Neural cell (in vitro differentiated cells): ENCODE data around the gene GALT.

Experiments used
- EZH2 ChIP-seq: fragments of 200-600, 300-800 bp; shearing (Covaris generic), sonication (generic); IDR thresholded peaks from 2 replicates; pipeline ENCODE4 v1.6.1; 2014; ENCODE audit warnings: antibody characterized with exemption, low read length, borderline replicate concordance, mild to moderate bottlenecking; ENCODE audit not compliant: insufficient read depth, poor library complexity, severe bottlenecking
- SMC3 ChIP-seq: fragments of 450-650 bp; conservative IDR thresholded peaks from 2 replicates; pipeline ENCODE4 v1.6.1; 2014; ENCODE audit warnings: antibody characterized with exemption, mild to moderate bottlenecking, moderate library complexity; ENCODE audit not compliant: poor library complexity
- TF ChIP-seq, protein P1 (sequence below): IDR thresholded peaks from 2 replicates; pipeline ENCODE4 v1.6.1; 2012; ENCODE audit warnings: borderline replicate concordance
- TF ChIP-seq, protein P2 (sequence below): fragments of 450-650 bp; IDR thresholded peaks from 2 replicates; pipeline ENCODE4 v1.5.1; 2014; ENCODE audit warnings: antibody characterized with exemption, mild to moderate bottlenecking, moderate library complexity; ENCODE audit not compliant: poor library complexity, severe bottlenecking

DNA sequence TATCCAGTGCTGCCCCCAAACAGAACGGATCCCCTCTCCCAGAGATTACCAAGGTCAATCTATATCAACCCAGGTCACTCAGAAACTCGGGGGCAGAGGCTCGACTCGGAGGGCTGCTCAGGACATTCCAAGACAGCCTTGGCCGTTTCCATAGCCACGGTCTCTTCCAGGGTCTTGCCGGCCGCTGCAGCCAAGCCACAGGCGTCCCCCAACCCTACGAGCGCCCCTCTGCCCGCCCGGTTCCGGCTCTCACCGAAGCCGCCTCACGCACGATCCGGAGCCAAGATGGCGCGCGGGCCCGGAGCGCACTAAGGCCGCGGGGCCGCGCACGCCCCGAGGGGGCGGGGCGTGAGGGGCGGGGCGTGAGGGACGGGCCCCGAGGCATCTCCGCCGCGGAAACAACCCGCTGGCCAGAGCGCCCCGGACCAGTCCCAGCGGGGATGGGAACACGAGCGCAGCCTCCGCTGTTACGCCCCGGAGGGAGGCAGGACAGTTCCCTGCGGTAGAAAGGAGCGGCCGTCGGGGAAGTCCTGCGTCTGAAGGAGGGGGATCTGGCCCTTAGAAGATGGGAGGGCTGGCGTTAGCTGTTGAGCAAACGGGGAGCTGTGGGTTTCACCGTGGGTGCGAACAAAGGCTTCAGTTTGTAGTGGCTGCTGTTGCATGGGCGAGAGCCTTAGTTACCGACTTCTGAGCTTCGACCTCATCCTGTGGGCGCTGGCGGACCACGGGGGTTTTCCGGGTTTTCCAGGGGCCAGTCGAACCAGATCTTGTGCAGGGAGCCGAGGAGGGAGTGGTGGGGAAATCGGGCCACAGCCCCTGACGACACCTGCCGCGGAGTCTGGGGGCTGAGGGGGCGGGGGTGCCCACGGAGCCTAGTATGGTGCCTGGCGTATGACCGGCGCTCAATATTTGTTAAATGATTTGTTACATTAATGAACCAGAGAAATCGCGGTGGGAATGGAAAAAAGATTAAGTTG, 34.4 kb upstream of the GALT start, which contains the start of gene RPP25L:
- TF ChIP-seq, protein P1, sequence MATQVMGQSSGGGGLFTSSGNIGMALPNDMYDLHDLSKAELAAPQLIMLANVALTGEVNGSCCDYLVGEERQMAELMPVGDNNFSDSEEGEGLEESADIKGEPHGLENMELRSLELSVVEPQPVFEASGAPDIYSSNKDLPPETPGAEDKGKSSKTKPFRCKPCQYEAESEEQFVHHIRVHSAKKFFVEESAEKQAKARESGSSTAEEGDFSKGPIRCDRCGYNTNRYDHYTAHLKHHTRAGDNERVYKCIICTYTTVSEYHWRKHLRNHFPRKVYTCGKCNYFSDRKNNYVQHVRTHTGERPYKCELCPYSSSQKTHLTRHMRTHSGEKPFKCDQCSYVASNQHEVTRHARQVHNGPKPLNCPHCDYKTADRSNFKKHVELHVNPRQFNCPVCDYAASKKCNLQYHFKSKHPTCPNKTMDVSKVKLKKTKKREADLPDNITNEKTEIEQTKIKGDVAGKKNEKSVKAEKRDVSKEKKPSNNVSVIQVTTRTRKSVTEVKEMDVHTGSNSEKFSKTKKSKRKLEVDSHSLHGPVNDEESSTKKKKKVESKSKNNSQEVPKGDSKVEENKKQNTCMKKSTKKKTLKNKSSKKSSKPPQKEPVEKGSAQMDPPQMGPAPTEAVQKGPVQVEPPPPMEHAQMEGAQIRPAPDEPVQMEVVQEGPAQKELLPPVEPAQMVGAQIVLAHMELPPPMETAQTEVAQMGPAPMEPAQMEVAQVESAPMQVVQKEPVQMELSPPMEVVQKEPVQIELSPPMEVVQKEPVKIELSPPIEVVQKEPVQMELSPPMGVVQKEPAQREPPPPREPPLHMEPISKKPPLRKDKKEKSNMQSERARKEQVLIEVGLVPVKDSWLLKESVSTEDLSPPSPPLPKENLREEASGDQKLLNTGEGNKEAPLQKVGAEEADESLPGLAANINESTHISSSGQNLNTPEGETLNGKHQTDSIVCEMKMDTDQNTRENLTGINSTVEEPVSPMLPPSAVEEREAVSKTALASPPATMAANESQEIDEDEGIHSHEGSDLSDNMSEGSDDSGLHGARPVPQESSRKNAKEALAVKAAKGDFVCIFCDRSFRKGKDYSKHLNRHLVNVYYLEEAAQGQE = peak; percentile 78
- TF ChIP-seq, protein P2, sequence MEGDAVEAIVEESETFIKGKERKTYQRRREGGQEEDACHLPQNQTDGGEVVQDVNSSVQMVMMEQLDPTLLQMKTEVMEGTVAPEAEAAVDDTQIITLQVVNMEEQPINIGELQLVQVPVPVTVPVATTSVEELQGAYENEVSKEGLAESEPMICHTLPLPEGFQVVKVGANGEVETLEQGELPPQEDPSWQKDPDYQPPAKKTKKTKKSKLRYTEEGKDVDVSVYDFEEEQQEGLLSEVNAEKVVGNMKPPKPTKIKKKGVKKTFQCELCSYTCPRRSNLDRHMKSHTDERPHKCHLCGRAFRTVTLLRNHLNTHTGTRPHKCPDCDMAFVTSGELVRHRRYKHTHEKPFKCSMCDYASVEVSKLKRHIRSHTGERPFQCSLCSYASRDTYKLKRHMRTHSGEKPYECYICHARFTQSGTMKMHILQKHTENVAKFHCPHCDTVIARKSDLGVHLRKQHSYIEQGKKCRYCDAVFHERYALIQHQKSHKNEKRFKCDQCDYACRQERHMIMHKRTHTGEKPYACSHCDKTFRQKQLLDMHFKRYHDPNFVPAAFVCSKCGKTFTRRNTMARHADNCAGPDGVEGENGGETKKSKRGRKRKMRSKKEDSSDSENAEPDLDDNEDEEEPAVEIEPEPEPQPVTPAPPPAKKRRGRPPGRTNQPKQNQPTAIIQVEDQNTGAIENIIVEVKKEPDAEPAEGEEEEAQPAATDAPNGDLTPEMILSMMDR = no peak
- no peak for TF ChIP-seq EZH2
- TF ChIP-seq SMC3 = no peak
